Stimulated activated CD8-positive, alpha-beta memory T cell treated with anti-CD3 and anti-CD28 coated beads, Interleukin-12 subunit alpha, Interleukin-12 subunit beta, amount 100 ng/mL, for 24 hours (primary cell): ENCODE data around the gene CCDC85A.

Source experiments
- DNase-seq: peaks from one replicate; pipeline ENCODE4 v3.0.0-alpha.2; 2020; ENCODE audit errors: extremely low read depth

Gene CCDC85A

GRCh38 chr2:56192664-56193305 is 9.0 kb downstream of the CCDC85A start:
- no peak for DNase-seq

GRCh38 chr2:56195563-56195962 is 11.8 kb downstream of the CCDC85A start:
- no peak for DNase-seq

GRCh38 chr2:56197816-56198215 is 14.0 kb downstream of the CCDC85A start:
- DNase-seq, result no peak

- no peak for DNase-seq
Observed at GRCh38 chr2:56198936-56199335, 15.1 kb downstream of the CCDC85A start.

- DNase-seq, result no peak
Observed at GRCh38 chr2:56199492-56199891, 15.7 kb downstream of the CCDC85A start.

GRCh38 chr2:56202381-56203121 is 18.8 kb downstream of the CCDC85A start:
- DNase-seq, result no peak

GRCh38 chr2:56204556-56204955 is 20.8 kb downstream of the CCDC85A start:
- DNase-seq, result no peak

- no peak for DNase-seq
Observed at GRCh38 chr2:56206250-56206649, 22.5 kb downstream of the CCDC85A start.

- DNase-seq, result no peak
Observed at GRCh38 chr2:56207760-56208159, 24.0 kb downstream of the CCDC85A start.

GRCh38 chr2:56208380-56208779 is 24.6 kb downstream of the CCDC85A start:
- DNase-seq, result no peak

GRCh38 chr2:56209701-56210100 is 25.9 kb downstream of the CCDC85A start:
- no peak for DNase-seq

- DNase-seq, result no peak
Observed at GRCh38 chr2:56210291-56210690, 26.5 kb downstream of the CCDC85A start.

GRCh38 chr2:56211048-56211447 is 27.3 kb downstream of the CCDC85A start:
- no peak for DNase-seq

GRCh38 chr2:56215911-56216310 is 32.1 kb downstream of the CCDC85A start:
- DNase-seq, result no peak

GRCh38 chr2:56217106-56217505 is 33.3 kb downstream of the CCDC85A start:
- no peak for DNase-seq

GRCh38 chr2:56222481-56222880 is 38.7 kb downstream of the CCDC85A start:
- no peak for DNase-seq

- no peak for DNase-seq
Observed at GRCh38 chr2:56224316-56224715, 40.5 kb downstream of the CCDC85A start.

GRCh38 chr2:56227811-56228210 is 44.0 kb downstream of the CCDC85A start:
- no peak for DNase-seq

GRCh38 chr2:56229397-56230060 is 45.7 kb downstream of the CCDC85A start:
- no peak for DNase-seq

GRCh38 chr2:56230156-56230555 is 46.4 kb downstream of the CCDC85A start:
- no peak for DNase-seq

GRCh38 chr2:56231361-56231760 is 47.6 kb downstream of the CCDC85A start:
- no peak for DNase-seq

GRCh38 chr2:56232912-56233311 is 49.1 kb downstream of the CCDC85A start:
- no peak for DNase-seq

- no peak for DNase-seq
Observed at GRCh38 chr2:56234241-56234640, 50.5 kb downstream of the CCDC85A start.
